ENCODE data around the gene OR52N5. TPM values are rescaled to one million over a fixed set of nuclear protein-coding genes. Genes with fewer than 3 reads are reported as not detected.

OR52N5 gene
- total and polyA plus RNA-seq, 2 donors (not counting 3 experiments of a cell fraction or from before 2014, with no cell fraction given) = not detected

DNA sequence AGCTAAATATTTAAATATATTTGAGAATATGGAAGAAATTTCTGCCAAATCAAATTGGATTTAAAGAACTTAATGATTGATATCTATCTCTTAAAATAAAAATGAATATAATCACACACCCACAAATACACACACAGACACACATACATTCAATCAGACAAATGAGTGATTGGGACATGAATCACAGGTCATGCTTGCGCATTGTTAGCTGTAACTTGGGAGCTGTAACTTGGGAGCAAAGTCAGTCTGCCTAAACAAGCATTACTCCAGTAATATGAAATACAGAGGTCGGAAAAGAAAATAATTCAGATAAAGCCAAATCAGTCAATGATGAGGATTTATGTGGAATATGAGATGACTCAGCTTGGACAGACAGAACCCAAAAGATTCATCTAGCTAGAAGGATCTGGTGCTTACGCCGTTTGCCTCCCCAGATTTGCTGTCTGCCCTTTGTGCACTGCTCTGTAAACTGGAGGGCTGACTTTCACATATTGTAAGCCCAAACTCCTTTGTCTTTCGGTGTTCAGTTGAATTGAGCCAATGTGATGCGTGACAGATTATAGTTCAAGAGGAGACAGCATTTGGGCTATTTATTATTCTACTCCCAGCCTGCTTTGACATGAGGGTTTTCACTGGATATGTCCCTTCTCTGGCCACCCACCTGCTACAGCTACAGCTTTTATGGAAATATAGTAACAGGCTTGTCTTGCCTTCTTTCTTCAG is 45.3 kb downstream of the OR52N5 start:
- FAIRE-seq = no peak
- Histone ChIP-seq H3K9me3 (replicated peaks; ENCODE audit: control insufficient read depth, insufficient read depth, low read length) (no peaks in the 10 kb centered on the region), H3K4me3 (replicated peaks in 1 of 3; ENCODE audit: insufficient read depth in 1 of 3, low read depth in 1 of 3, low read length in 3 of 3) (no peak overlapping the region), H3K4me1 (ENCODE audit: control insufficient read depth, extremely low read depth, insufficient read depth, low read length) (no peaks in the 10 kb centered on the region), H3K36me3 (ENCODE audit: control insufficient read depth in 2 of 2, extremely low read depth in 1 of 2, insufficient read depth in 2 of 2, low read length in 2 of 2) (no peaks in the 10 kb centered on the region), H3K27ac (ENCODE audit: insufficient read depth, low read depth, low read length) (no peak overlapping the region), H3K9ac (replicated peaks; ENCODE audit: extremely low read depth, insufficient read depth, low read length) (no peak overlapping the region), H3K79me2 (ENCODE audit: control insufficient read depth, insufficient read depth, low read length) (no peaks in the 10 kb centered on the region), H3K4me2 (ENCODE audit: insufficient read depth, low read length) (no peak overlapping the region), H2AFZ (ENCODE audit: low read depth, low read length) (no peak overlapping the region), H3K27me3 (ENCODE audit: control insufficient read depth in 2 of 2, insufficient read depth in 2 of 2, low read length in 2 of 2) (peaks cover 0 to 2% of the 10 kb centered on the region in 2 experiments), H4K20me1 (replicated peaks; ENCODE audit: control insufficient read depth, extremely low read depth, insufficient read depth, low read length) (no peaks in the 10 kb centered on the region), H3K9me1 (replicated peaks; ENCODE audit: control insufficient read depth, extremely low read depth, insufficient read depth, low read length) (no peaks in the 10 kb centered on the region)
- CTCF ChIA-PET = no interaction called here
- DNase-seq (ENCODE audit: low read depth, low spot score) = no peak
- POLR2A ChIA-PET = no interaction called here
- dilution Hi-C loops (cut with MboI; ENCODE audit: extremely low pct_ligation_motif_present, low sequenced_read_pairs) = no loop called here
- TF ChIP-seq POLR2AphosphoS5 (IDR thresholded peaks at IDR 0.05; ENCODE audit: insufficient read depth, low read depth, low read length) = no peak
- TF ChIP-seq, protein P1, sequence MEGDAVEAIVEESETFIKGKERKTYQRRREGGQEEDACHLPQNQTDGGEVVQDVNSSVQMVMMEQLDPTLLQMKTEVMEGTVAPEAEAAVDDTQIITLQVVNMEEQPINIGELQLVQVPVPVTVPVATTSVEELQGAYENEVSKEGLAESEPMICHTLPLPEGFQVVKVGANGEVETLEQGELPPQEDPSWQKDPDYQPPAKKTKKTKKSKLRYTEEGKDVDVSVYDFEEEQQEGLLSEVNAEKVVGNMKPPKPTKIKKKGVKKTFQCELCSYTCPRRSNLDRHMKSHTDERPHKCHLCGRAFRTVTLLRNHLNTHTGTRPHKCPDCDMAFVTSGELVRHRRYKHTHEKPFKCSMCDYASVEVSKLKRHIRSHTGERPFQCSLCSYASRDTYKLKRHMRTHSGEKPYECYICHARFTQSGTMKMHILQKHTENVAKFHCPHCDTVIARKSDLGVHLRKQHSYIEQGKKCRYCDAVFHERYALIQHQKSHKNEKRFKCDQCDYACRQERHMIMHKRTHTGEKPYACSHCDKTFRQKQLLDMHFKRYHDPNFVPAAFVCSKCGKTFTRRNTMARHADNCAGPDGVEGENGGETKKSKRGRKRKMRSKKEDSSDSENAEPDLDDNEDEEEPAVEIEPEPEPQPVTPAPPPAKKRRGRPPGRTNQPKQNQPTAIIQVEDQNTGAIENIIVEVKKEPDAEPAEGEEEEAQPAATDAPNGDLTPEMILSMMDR (IDR thresholded peaks at IDR 0.05; ENCODE audit: extremely low read depth in 1 of 2, insufficient read depth in 1 of 2, low read depth in 1 of 2, low read length in 2 of 2) = no peak
- TF ChIP-seq, protein P2, sequence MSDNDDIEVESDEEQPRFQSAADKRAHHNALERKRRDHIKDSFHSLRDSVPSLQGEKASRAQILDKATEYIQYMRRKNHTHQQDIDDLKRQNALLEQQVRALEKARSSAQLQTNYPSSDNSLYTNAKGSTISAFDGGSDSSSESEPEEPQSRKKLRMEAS (IDR thresholded peaks at IDR 0.05; ENCODE audit: insufficient read depth, insufficient read length) = no peak
- TF ChIP-seq GATA2 (IDR thresholded peaks at IDR 0.05; ENCODE audit: insufficient read depth, insufficient read length, low read depth, low read length) = no peak
- no peak for TF ChIP-seq FOS (IDR thresholded peaks at IDR 0.05; ENCODE audit: borderline replicate concordance, insufficient read depth, low read length)
- TF ChIP-seq MYC (IDR thresholded peaks at IDR 0.05; ENCODE audit: low read depth, low read length) = no peak
- no peak for TF ChIP-seq EZH2 (IDR thresholded peaks at IDR 0.05; ENCODE audit: borderline replicate concordance, low read depth, low read length, severe bottlenecking)
- TF ChIP-seq JUN (IDR thresholded peaks at IDR 0.05; ENCODE audit: borderline replicate concordance, insufficient read depth, insufficient read length, low read depth) = no peak
- no peak for TF ChIP-seq POLR2A (IDR thresholded peaks at IDR 0.05; ENCODE audit: low read depth, low read length)
- intact Hi-C loops (cut with micrococcal nuclease) = no loop called here
- BruUV-seq (replicated peaks) = no TSS peak
